Tibial nerve (tissue), 4 donors: ENCODE results near the gene S100A4. TPM values are rescaled to one million over a fixed set of nuclear protein-coding genes. Genes with fewer than 3 reads are reported as not detected.

Experiments used
- DNase-seq, 2 donors: peaks; one replicate each; pipeline ENCODE4 v3.0.0-alpha.2; 2019; ENCODE audit warnings: low spot score in 2 of 2
- H3K27ac ChIP-seq, 4 donors: fragments of 200-600 bp; sonication (generic) in 3 of 4; one replicate each; pipeline ENCODE4 v1.5.1; 2017 to 2019; ENCODE audit warnings: mild to moderate bottlenecking in 1 of 4
- H3K27me3 ChIP-seq, 2 donors: fragments of 200-600 bp; sonication (generic) in 1 of 2; one replicate each; pipeline versions ENCODE4 v1.5.1 to v1.6.0; 2017 to 2019
- H3K36me3 ChIP-seq, 3 donors: fragments of 200-600 bp; sonication (generic); one replicate each; pipeline ENCODE4 v1.5.1; 2018 to 2019
- H3K4me1 ChIP-seq, 4 donors: fragments of 200-600 bp; sonication (generic) in 3 of 4; one replicate each; pipeline ENCODE4 v1.5.1; 2017 to 2019
- H3K4me3 ChIP-seq, 4 donors: fragments of 200-600 bp; sonication (generic) in 3 of 4; one replicate each; pipeline ENCODE4 v1.5.1; 2017 to 2019; ENCODE audit warnings: mild to moderate bottlenecking in 1 of 4, moderate library complexity in 1 of 4
- H3K9me3 ChIP-seq, 4 donors: fragments of 200-600 bp; sonication (generic) in 3 of 4; one replicate each; pipeline ENCODE4 v1.5.1; 2017 to 2019
- EP300 ChIP-seq, 2 donors: sonication (generic); formaldehyde crosslinking; IDR thresholded peaks; one replicate each; pipeline ENCODE4 v1.6.1; 2017; ENCODE audit warnings: antibody characterized with exemption in 2 of 2, mild to moderate bottlenecking in 1 of 2
- POLR2A ChIP-seq, 2 donors: fragments of 450-650 bp; IDR thresholded peaks; one replicate each; pipeline ENCODE4 v1.6.1; 2017; ENCODE audit warnings: antibody characterized with exemption in 2 of 2, mild to moderate bottlenecking in 2 of 2, moderate library complexity in 2 of 2
- WGBS, 2 donors: methylation state at CpG; one replicate each; pipeline ENCODE4 v1.1.5; 2018; 5-methylcytosine and 5-hydroxymethylcytosine counted together
- total RNA-seq, 4 donors: library from RNA; depleted of rRNA; stranded (reverse); fragments of >200 nt; gene quantifications; one replicate each; pipeline ENCODE4 v1.1.0, GENCODE V29; 2016
- TF ChIP-seq, protein P1 (sequence below), 5 experiments: fragments of 200-600 bp in 3 of 5; fragments of 450-650 bp in 2 of 5; sonication (generic) in 3 of 5; IDR thresholded peaks; one replicate each; pipeline ENCODE4 v1.5.1; 2016 to 2019; ENCODE audit warnings: antibody characterized with exemption in 5 of 5, mild to moderate bottlenecking in 3 of 5, moderate library complexity in 2 of 5

S100A4 gene
- total RNA-seq, 4 donors from 2014 or later = 398 to 439 (median 420) TPM

DNA sequence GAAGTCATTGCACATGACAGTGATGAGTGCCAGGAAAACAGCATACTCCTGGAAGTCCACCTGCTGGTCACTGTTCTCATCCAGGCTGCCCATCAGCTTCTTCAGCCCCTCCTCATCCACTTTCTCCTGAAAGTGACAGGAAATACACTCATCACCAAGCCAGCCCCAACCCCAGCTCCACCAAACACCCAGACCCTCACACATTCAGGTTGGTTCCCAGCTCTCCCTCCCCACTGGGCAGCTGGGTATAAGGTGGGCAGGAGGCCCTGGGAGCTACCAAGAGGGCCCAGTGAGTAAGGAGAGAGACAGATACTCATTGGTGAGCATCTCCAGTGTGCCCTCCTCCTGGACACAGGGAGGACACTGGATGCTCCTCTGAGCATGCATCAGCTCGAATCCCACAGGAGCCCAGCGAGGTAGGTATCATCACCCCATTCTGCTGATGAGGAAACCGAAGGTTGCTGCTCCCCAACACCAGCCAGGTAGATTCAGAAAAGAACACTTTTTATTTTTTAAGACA, 15.9 kb upstream of the S100A4 start:
- Histone ChIP-seq H3K4me1 (peaks cover 0 to 22% (median 14%) of the 10 kb centered on the region in 4 donors), H3K36me3 (no peaks in the 10 kb centered on the region), H3K27ac (no peak overlapping the region), H3K4me3 (no peak overlapping the region), H3K9me3 (no peaks in the 10 kb centered on the region), H3K27me3 (no peaks in the 10 kb centered on the region)
- WGBS, 2 donors = 95 to 97% methylated on average over 3 of the region's 3 CpGs
- TF ChIP-seq POLR2A (IDR thresholded peaks at IDR 0.05) (no peak), EP300 (IDR thresholded peaks at IDR 0.05) (no peak)
- TF ChIP-seq, protein P1, sequence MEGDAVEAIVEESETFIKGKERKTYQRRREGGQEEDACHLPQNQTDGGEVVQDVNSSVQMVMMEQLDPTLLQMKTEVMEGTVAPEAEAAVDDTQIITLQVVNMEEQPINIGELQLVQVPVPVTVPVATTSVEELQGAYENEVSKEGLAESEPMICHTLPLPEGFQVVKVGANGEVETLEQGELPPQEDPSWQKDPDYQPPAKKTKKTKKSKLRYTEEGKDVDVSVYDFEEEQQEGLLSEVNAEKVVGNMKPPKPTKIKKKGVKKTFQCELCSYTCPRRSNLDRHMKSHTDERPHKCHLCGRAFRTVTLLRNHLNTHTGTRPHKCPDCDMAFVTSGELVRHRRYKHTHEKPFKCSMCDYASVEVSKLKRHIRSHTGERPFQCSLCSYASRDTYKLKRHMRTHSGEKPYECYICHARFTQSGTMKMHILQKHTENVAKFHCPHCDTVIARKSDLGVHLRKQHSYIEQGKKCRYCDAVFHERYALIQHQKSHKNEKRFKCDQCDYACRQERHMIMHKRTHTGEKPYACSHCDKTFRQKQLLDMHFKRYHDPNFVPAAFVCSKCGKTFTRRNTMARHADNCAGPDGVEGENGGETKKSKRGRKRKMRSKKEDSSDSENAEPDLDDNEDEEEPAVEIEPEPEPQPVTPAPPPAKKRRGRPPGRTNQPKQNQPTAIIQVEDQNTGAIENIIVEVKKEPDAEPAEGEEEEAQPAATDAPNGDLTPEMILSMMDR (IDR thresholded peaks at IDR 0.05) = no peak
- DNase-seq = no peak

DNA sequence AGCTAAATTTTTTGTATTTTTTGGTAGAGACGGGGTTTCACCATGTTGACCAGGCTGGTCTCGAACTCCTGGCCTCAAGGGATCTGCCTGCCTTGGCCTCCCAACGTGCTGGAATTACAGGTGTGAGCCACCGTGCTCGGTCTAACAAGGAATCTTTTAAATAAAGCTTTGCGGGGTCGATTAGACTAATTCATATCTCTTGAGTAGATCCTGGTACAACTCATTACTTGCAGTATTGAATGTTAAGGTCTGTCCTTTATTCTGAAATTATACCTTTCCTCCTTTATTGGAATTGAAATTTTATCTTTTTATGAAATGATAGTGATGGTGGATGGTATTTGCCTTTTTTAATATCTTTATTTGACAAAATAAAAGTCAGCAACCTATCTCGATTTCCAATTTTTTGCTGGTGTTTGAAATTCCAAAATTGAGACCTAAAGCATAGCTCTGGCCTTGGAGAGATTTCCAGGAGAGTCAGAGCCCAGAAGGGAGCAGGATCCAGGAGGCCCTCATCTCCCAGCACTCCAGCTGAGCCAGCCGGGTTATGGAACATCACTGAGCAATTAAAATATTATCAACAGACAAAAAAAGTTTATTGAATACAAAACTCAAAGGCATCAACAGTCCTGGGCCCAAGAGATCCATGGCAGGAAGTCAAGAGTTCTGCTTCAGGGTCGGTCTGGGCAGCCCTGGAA, 15.3 kb upstream of the S100A4 start:
- H3K4me1 ChIP-seq = peaks cover 0 to 16% (median 8%) of the 10 kb centered on the region in 4 donors
- 82 to 91% methylated on average over 10 of the region's 10 CpGs for WGBS, 2 donors
- TF ChIP-seq POLR2A (IDR thresholded peaks at IDR 0.05) = no peak
- TF ChIP-seq EP300 (IDR thresholded peaks at IDR 0.05) = no peak
- TF ChIP-seq, protein P1 (IDR thresholded peaks at IDR 0.05) = no peak
- DNase-seq = no peak
- H3K4me3 ChIP-seq = no peak overlapping the region
- H3K27me3 ChIP-seq = no peaks in the 10 kb centered on the region
- H3K27ac ChIP-seq = no peak overlapping the region
- no peaks in the 10 kb centered on the region for H3K36me3 ChIP-seq
- no peaks in the 10 kb centered on the region for H3K9me3 ChIP-seq

DNA sequence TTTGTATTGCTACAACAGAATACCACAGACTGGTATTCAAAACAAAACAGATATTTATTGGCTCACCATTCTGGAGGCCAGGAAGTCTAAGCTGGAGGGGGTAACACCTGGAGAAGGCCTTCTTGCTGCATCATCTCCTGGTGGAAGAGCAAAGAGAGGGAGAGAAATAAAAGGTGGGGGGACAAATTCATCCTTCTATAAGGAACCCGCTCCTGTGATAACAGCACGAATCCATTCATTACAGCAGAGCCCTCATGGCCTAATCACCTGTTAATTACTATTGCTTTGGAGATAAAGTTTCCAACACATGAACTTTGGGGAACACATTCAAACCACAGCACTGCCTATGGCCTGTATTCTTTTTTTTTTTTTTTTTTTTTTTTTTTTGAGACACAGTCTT, 14.6 kb upstream of the S100A4 start:
- Histone ChIP-seq H3K4me1 (peaks cover 0 to 10% (median 1%) of the 10 kb centered on the region in 4 donors), H3K27me3 (no peaks in the 10 kb centered on the region), H3K9me3 (no peaks in the 10 kb centered on the region), H3K4me3 (no peak overlapping the region), H3K36me3 (no peaks in the 10 kb centered on the region), H3K27ac (no peak overlapping the region)
- TF ChIP-seq EP300 (IDR thresholded peaks at IDR 0.05) (no peak), POLR2A (IDR thresholded peaks at IDR 0.05) (no peak)
- TF ChIP-seq, protein P1 (IDR thresholded peaks at IDR 0.05) = no peak
- WGBS, 2 donors = 96 to 100% methylated on average over 2 of the region's 2 CpGs
- DNase-seq = no peak

DNA sequence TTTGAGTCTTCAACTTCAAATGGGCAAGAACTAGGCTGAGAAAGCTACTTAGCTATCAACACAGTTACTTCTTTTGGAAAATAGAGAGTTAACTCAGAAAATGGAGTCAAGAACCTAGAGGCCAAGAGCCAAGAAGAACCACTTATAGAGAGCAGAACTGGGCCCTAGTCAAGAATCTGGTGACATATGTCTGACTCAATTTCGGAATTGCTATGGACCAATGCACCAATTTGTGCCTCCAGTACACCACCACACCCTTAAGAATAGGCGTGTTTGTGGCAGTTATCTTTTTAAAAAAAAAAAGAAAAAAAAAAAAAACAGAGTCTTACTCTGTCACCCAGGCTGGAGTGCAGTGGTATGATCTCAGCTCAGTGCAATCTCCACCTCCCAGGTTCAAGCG, 12.3 kb upstream of the S100A4 start:
- Histone ChIP-seq H3K27me3 (no peaks in the 10 kb centered on the region), H3K27ac (no peak overlapping the region), H3K9me3 (no peaks in the 10 kb centered on the region), H3K4me3 (no peak overlapping the region), H3K36me3 (no peaks in the 10 kb centered on the region), H3K4me1 (peaks cover 0 to 10% (median 0%) of the 10 kb centered on the region in 4 donors)
- DNase-seq = no peak
- 89 to 97% methylated on average over 3 of the region's 3 CpGs for WGBS, 2 donors
- TF ChIP-seq POLR2A (IDR thresholded peaks at IDR 0.05) (no peak), EP300 (IDR thresholded peaks at IDR 0.05) (no peak)
- TF ChIP-seq, protein P1 (IDR thresholded peaks at IDR 0.05) = no peak

DNA sequence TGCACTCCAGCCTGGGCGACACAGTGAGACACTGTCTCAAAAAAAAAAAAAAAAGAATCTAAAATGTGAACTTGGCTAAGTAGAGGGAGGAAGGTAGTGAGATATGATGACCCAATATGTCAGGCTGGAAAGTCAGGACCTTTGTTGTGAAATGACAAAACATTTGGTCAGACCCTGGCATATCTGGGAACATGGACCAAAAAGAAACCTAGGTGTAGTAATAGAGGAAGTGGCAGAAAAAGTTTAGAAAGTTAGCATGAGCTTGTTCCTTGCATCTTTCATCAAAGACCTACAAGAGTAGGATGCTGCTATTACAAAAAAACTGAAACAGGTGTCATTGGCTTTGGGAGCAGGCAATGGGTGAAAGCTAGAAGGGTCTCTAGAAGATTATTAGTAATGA, 10.7 kb upstream of the S100A4 start:
- Histone ChIP-seq H3K27me3 (no peaks in the 10 kb centered on the region), H3K4me1 (peaks cover 0 to 10% (median 0%) of the 10 kb centered on the region in 4 donors), H3K4me3 (no peak overlapping the region), H3K27ac (no peak overlapping the region), H3K36me3 (no peaks in the 10 kb centered on the region), H3K9me3 (no peaks in the 10 kb centered on the region)
- TF ChIP-seq POLR2A (IDR thresholded peaks at IDR 0.05) = no peak
- TF ChIP-seq, protein P1 (IDR thresholded peaks at IDR 0.05) = no peak
- no peak for TF ChIP-seq EP300 (IDR thresholded peaks at IDR 0.05)
- DNase-seq = no peak
- WGBS, 2 donors = 87 to 100% methylated on average over 1 of the region's 1 CpG
